ENCODE results near the gene HHATL.

HHATL gene

GRCh38 chr3:42702066-42702951 is at the start of gene HHATL:
TSS of gene HHATL (minus strand) at chr3:42702798. CDS start at chr3:42700826, 1,972 bp downstream.
- H3K4me3 ChIP-seq (ENCODE audit: low read depth, low read length), result no peak within 1 kb of the TSS
- H3K36me3 ChIP-seq (ENCODE audit: control insufficient read depth, insufficient read depth, low read length), result no peaks in the 10 kb centered on the region
- H3K9ac ChIP-seq (ENCODE audit: low read depth, low read length), result no peak within 1 kb of the TSS
- no peaks in the 10 kb centered on the region for H3K4me1 ChIP-seq (ENCODE audit: control insufficient read depth, insufficient read depth, low read length)
- no peaks in the 10 kb centered on the region for H3K27me3 ChIP-seq (ENCODE audit: control insufficient read depth, insufficient read depth, low read length)
- no peaks in the 10 kb centered on the region for H3K9me3 ChIP-seq (ENCODE audit: control insufficient read depth, insufficient read depth, low read length)

GRCh38 chr3:42751609-42752008 is 49.0 kb upstream of the HHATL start:
- Histone ChIP-seq H3K4me1 (ENCODE audit: control insufficient read depth, insufficient read depth, low read length) (peaks cover 5% of the 10 kb centered on the region), H3K9ac (ENCODE audit: low read depth, low read length) (no peak overlapping the region), H3K4me3 (ENCODE audit: low read depth, low read length) (no peak overlapping the region), H3K36me3 (ENCODE audit: control insufficient read depth, insufficient read depth, low read length) (no peaks in the 10 kb centered on the region), H3K9me3 (ENCODE audit: control insufficient read depth, insufficient read depth, low read length) (no peaks in the 10 kb centered on the region), H3K27me3 (ENCODE audit: control insufficient read depth, insufficient read depth, low read length) (no peaks in the 10 kb centered on the region)

- no peaks in the 10 kb centered on the region for H3K36me3 ChIP-seq (ENCODE audit: control insufficient read depth, insufficient read depth, low read length)
These were observed 48.2 kb upstream of the HHATL start for GRCh38 chr3:42750834-42751233.

GRCh38 chr3:42749753-42750231 is 47.2 kb upstream of the HHATL start:
- Histone ChIP-seq H3K9me3 (ENCODE audit: control insufficient read depth, insufficient read depth, low read length) (no peaks in the 10 kb centered on the region), H3K27me3 (ENCODE audit: control insufficient read depth, insufficient read depth, low read length) (peaks cover 2% of the 10 kb centered on the region), H3K36me3 (ENCODE audit: control insufficient read depth, insufficient read depth, low read length) (no peaks in the 10 kb centered on the region), H3K9ac (ENCODE audit: low read depth, low read length) (no peak overlapping the region), H3K4me1 (ENCODE audit: control insufficient read depth, insufficient read depth, low read length) (peaks cover 6% of the 10 kb centered on the region), H3K4me3 (ENCODE audit: low read depth, low read length) (no peak overlapping the region)

More at GRCh38 chr3:42750834-42751233, 48.2 kb upstream of the HHATL start:
- Histone ChIP-seq H3K4me3 (ENCODE audit: low read depth, low read length) (no peak overlapping the region), H3K4me1 (ENCODE audit: control insufficient read depth, insufficient read depth, low read length) (peaks cover 5% of the 10 kb centered on the region), H3K27me3 (ENCODE audit: control insufficient read depth, insufficient read depth, low read length) (peaks cover 2% of the 10 kb centered on the region), H3K9ac (ENCODE audit: low read depth, low read length) (no peak overlapping the region), H3K9me3 (ENCODE audit: control insufficient read depth, insufficient read depth, low read length) (no peaks in the 10 kb centered on the region)

GRCh38 chr3:42749025-42749752 is 46.6 kb upstream of the HHATL start:
- H3K9me3 ChIP-seq (ENCODE audit: control insufficient read depth, insufficient read depth, low read length), result no peaks in the 10 kb centered on the region
- peaks cover 6% of the 10 kb centered on the region for H3K4me1 ChIP-seq (ENCODE audit: control insufficient read depth, insufficient read depth, low read length)
- H3K4me3 ChIP-seq (ENCODE audit: low read depth, low read length), result no peak overlapping the region
- H3K36me3 ChIP-seq (ENCODE audit: control insufficient read depth, insufficient read depth, low read length), result no peaks in the 10 kb centered on the region
- H3K27me3 ChIP-seq (ENCODE audit: control insufficient read depth, insufficient read depth, low read length), result peaks cover 2% of the 10 kb centered on the region
- H3K9ac ChIP-seq (ENCODE audit: low read depth, low read length), result no peak overlapping the region

GRCh38 chr3:42747581-42747980 is 45.0 kb upstream of the HHATL start:
- Histone ChIP-seq H3K36me3 (ENCODE audit: control insufficient read depth, insufficient read depth, low read length) (no peaks in the 10 kb centered on the region), H3K4me3 (ENCODE audit: low read depth, low read length) (no peak overlapping the region), H3K27me3 (ENCODE audit: control insufficient read depth, insufficient read depth, low read length) (peaks cover 2% of the 10 kb centered on the region), H3K9me3 (ENCODE audit: control insufficient read depth, insufficient read depth, low read length) (no peaks in the 10 kb centered on the region), H3K4me1 (ENCODE audit: control insufficient read depth, insufficient read depth, low read length) (peaks cover 9% of the 10 kb centered on the region), H3K9ac (ENCODE audit: low read depth, low read length) (no peak overlapping the region)

- Histone ChIP-seq H3K4me3 (ENCODE audit: low read depth, low read length) (no peak overlapping the region), H3K9ac (ENCODE audit: low read depth, low read length) (no peak overlapping the region), H3K9me3 (ENCODE audit: control insufficient read depth, insufficient read depth, low read length) (no peaks in the 10 kb centered on the region), H3K4me1 (ENCODE audit: control insufficient read depth, insufficient read depth, low read length) (peaks cover 9% of the 10 kb centered on the region), H3K27me3 (ENCODE audit: control insufficient read depth, insufficient read depth, low read length) (peaks cover 2% of the 10 kb centered on the region), H3K36me3 (ENCODE audit: control insufficient read depth, insufficient read depth, low read length) (no peaks in the 10 kb centered on the region)
These were observed 44.2 kb upstream of the HHATL start for GRCh38 chr3:42746455-42747450.

- Histone ChIP-seq H3K4me3 (ENCODE audit: low read depth, low read length) (no peak overlapping the region), H3K9ac (ENCODE audit: low read depth, low read length) (no peak overlapping the region), H3K27me3 (ENCODE audit: control insufficient read depth, insufficient read depth, low read length) (peaks cover 2% of the 10 kb centered on the region), H3K36me3 (ENCODE audit: control insufficient read depth, insufficient read depth, low read length) (no peaks in the 10 kb centered on the region), H3K4me1 (ENCODE audit: control insufficient read depth, insufficient read depth, low read length) (peaks cover 9% of the 10 kb centered on the region), H3K9me3 (ENCODE audit: control insufficient read depth, insufficient read depth, low read length) (no peaks in the 10 kb centered on the region)
These were observed 43.3 kb upstream of the HHATL start for GRCh38 chr3:42745776-42746454.

GRCh38 chr3:42745291-42745745 is 42.7 kb upstream of the HHATL start:
- Histone ChIP-seq H3K4me1 (ENCODE audit: control insufficient read depth, insufficient read depth, low read length) (peaks cover 9% of the 10 kb centered on the region), H3K27me3 (ENCODE audit: control insufficient read depth, insufficient read depth, low read length) (peaks cover 2% of the 10 kb centered on the region), H3K4me3 (ENCODE audit: low read depth, low read length) (no peak overlapping the region), H3K36me3 (ENCODE audit: control insufficient read depth, insufficient read depth, low read length) (no peaks in the 10 kb centered on the region), H3K9me3 (ENCODE audit: control insufficient read depth, insufficient read depth, low read length) (no peaks in the 10 kb centered on the region), H3K9ac (ENCODE audit: low read depth, low read length) (no peak overlapping the region)

GRCh38 chr3:42743204-42743995 is 40.8 kb upstream of the HHATL start:
- H3K9me3 ChIP-seq (ENCODE audit: control insufficient read depth, insufficient read depth, low read length), result no peaks in the 10 kb centered on the region
- H3K4me3 ChIP-seq (ENCODE audit: low read depth, low read length), result no peak overlapping the region
- no peak overlapping the region for H3K9ac ChIP-seq (ENCODE audit: low read depth, low read length)
- H3K27me3 ChIP-seq (ENCODE audit: control insufficient read depth, insufficient read depth, low read length), result peaks cover 2% of the 10 kb centered on the region
- no peaks in the 10 kb centered on the region for H3K36me3 ChIP-seq (ENCODE audit: control insufficient read depth, insufficient read depth, low read length)
- peaks cover 7% of the 10 kb centered on the region for H3K4me1 ChIP-seq (ENCODE audit: control insufficient read depth, insufficient read depth, low read length)
